Measurements from ENCODE around the gene XRN2.
"Not testable (repeated sequence)": the region's sequence is repeated elsewhere in the genome, so short reads cannot be mapped to it uniquely, and the experiment has no call there.

XRN2 gene

DNA sequence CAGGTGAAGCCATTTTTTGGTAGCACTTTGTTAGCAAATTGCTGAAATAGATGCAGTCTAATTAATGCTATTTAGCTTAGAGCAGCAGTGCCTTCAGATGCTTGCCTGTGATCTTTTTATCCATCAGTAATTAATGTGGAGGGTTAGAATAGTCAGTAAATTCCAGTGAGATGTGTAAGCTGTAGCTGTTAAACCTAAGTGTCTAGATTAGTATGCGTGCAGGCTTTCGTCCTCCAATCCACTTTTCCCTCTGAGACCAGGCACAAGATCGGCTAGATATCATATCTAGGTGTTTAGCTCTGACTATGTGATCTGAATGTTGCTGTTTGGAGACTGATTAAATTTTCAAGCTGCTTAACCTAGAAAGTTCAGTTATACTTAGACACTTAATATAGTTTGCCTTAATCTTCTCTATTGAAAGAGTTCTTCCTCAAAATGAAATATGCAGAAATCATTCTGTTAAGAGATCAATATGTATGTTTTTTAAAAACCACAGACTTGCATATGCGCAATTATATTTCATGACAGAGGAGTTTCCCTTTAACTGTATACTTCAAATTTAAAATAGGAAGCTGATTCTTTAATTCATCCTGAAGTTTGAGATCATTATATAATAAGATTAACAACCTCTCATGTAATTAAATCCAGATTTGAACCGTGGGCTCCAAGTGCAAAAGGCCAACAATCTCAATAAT lies 41.2 kb downstream of the XRN2 start:
- DNase-seq (ENCODE audit: low spot score), result no peak

DNA sequence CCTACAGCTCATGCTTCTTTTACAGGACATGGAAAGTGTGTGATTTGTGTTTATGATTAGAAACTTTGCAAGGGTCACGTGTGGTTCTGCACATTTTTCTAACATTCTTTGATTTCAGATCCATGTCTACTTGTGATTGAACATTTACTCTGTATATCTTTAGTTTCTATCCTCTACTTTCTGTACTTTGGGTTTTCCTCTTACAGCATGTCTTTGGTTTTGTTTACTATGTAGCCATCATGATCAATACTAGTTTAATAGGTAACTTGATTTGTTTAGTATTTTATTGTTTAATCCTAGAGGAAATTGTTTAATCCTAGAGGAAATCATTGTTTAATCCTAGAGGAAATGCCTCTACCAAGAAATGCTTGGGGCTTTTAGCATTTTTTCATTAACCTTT lies 41.8 kb downstream of the XRN2 start:
- no peak for DNase-seq (ENCODE audit: low spot score)

DNA sequence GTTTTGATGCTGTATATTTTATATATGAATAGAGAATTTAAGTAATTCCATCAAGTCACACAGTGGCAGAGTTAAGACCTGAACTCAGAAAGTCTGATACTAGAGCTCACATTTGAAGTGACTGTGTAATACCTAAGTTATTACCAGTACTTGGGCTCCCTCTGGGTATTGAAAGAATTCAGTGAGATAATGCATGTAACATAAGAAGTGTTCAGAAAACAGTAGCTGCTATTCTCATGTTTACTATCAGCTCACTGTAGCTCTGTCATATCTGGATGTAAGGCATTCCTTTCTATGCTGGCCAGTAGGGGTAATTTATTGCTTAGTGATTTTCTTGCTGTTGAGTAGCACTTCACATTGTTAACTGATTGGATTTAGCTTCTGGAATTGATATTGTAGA lies 49.6 kb downstream of the XRN2 start:
- DNase-seq (ENCODE audit: low spot score), result no peak

- DNase-seq (ENCODE audit: low spot score), result no peak
Observed at GRCh38 chr20:21353236-21353635, 50.1 kb downstream of the XRN2 start.

DNA sequence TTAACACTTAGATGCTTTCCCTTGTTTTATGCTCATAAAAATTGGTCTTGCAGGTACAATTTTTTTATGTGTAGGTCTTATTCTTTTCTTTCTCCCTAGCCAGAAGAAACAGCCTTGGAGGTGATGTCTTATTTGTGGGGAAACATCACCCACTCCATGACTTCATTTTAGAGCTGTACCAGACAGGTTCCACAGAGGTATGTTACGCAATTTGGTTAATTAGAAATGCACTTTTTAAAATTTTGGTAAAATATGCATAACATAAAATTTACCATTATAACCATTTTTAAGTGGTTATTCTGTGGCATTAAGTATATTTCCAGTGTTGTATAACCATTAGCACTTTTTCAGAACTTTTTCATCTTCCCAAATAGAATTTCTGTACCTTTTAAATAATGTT lies 52.9 kb downstream of the XRN2 start:
- no peak for DNase-seq (ENCODE audit: low spot score)

- no peak for DNase-seq (ENCODE audit: low spot score)
Observed at GRCh38 chr20:21356386-21356785, 53.3 kb downstream of the XRN2 start.

GRCh38 chr20:21357844-21358243 lies 54.7 kb downstream of the XRN2 start:
- DNase-seq (ENCODE audit: low spot score), result no peak

GRCh38 chr20:21358737-21359136 lies 55.6 kb downstream of the XRN2 start:
- DNase-seq (ENCODE audit: low spot score), result no peak

GRCh38 chr20:21360705-21361104 lies 57.6 kb downstream of the XRN2 start:
- DNase-seq (ENCODE audit: low spot score), result no peak

DNA sequence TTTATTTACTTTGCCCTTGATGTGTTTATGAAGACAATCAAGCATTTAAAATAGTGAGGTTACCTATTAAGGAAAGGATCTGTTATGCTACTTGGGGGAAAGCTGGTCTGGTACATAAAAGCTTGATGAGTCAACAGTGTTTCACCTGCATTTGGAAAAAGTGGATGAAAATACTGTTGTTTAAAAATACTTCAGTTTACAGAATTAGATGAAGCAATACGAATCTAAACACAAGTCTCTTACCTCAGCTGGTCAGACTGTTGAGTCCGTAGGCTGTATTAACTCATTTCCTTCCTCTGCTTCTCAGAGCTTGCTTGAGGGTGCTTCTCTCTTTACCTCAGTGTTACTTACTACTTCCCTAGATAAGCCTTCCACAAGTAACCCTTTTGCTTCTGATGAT lies 58.1 kb downstream of the XRN2 start:
- DNase-seq (ENCODE audit: low spot score), result no peak

- no peak for DNase-seq (ENCODE audit: low spot score)
Observed at GRCh38 chr20:21364413-21364812, 61.3 kb downstream of the XRN2 start.

DNA sequence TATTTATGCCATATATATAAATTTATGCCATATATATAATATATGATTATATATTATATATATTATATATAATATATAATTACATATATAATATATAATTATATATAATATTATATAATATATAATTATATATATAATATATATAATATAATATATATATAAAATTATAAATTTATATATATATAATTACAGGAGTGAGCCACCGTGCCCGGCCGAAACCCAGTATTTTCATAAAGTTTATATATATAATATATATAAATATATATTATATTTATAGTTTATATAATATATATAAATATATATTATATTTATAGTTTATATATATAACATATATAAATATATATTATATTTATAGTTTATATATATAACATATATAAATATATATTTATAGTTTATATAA lies 62.6 kb downstream of the XRN2 start:
- no peak for DNase-seq (ENCODE audit: low spot score)

DNA sequence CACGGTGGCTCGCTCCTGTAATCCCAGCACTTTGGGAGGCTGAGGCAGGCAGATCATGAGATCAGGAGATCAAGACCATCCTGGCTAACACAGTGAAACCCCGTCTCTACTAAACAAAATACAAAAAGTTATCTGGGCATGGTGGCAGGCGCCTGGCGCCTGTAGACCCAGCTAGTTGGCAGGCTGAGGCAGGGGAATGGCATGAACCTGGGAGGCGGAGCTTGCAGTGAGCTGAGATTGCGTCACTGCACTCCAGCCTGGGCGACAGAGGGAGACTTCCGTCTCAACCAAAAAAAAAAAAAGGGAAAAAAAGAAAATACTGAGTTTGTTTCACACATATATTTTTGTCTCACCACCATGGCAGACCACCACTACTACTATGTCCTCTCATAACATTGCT lies 63.1 kb downstream of the XRN2 start:
- DNase-seq (ENCODE audit: low spot score), result not testable (repeated sequence)

GRCh38 chr20:21368791-21369190 lies 65.7 kb downstream of the XRN2 start:
- no peak for DNase-seq (ENCODE audit: low spot score)

- DNase-seq (ENCODE audit: low spot score), result no peak
Observed at GRCh38 chr20:21371193-21371592, 68.1 kb downstream of the XRN2 start.

- no peak for DNase-seq (ENCODE audit: low spot score)
Observed at GRCh38 chr20:21372016-21372415, 68.9 kb downstream of the XRN2 start.

DNA sequence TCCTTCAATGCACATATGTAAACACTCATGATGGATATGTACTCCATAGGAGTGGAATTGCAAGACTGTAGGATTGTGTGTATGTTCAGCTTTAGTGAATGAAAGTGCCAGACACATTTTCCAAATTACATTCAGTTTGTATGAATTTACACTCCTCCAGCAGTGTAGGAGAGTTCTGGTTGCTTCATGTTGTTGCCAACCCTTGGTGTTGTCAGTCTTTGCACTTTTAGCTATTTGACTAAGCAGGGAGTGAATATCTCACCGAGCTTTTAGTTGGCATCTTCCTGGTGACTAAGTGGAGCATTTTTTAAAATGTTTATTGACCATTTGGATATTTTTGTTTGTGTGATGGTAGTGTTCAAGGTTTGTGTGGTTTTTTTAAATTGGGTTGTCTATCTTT lies 70.3 kb downstream of the XRN2 start:
- DNase-seq (ENCODE audit: low spot score), result no peak

DNA sequence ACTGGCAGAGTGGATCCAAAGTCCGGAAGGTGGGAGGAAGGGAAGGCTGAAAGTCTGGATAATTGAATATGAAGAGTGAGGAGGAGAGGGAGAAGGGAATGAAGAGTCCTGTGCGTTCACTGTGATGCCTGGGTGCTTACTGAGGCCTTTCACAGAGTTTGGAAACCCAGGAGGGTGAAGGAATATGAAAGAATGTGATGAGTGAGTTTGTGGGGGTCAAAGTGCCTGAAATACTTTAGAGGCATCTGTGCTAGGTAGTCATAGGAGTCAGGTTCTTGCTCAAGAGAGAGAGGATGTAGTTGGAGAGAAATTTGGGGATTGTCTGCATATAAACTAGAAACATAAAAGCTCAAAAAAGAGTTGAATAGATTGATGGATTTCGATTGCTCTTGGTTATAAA lies 73.5 kb downstream of the XRN2 start:
- no peak for DNase-seq (ENCODE audit: low spot score)

DNA sequence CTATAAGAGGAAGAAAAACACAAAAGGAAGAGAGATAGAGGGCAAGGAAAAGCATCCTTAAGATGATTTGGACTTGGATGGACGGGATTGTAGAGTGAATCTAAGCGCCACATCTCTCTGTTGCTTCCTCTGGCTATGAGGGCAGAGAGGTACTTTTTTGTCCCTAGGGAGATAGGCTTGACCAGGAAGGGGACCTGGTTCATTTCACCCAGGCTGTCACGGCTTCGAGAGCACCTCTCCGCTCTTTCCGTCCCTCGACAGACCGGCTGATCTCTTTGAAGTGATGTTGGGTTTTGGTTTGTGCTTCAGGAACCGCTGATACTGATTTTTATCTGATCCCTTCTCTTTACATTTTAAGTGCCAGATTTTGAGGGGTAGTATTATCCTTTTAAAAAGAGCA lies 74.6 kb downstream of the XRN2 start:
- no peak for DNase-seq (ENCODE audit: low spot score)

- DNase-seq (ENCODE audit: low spot score), result no peak
Observed at GRCh38 chr20:21378259-21378658, 75.1 kb downstream of the XRN2 start.

DNA sequence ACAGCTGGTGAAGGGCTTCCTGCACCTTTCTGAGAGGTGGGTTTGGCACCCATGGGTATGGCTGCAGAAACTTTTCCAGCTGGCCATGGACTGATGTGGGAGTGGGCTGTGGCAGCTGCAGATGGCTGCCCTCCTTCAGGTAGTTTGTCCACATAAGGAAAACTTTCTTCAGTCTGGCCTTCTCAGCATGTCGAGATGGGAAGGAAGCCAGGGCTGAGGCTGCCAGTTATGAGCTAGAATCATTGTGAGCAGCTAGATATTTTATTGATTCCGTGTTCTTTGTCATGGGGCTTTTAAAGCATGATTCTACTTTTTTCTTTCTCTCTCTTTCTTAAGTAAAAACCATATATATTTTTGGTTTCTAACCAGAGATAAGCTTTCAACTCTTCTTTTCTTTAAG lies 77.6 kb downstream of the XRN2 start:
- no peak for DNase-seq (ENCODE audit: low spot score)

DNA sequence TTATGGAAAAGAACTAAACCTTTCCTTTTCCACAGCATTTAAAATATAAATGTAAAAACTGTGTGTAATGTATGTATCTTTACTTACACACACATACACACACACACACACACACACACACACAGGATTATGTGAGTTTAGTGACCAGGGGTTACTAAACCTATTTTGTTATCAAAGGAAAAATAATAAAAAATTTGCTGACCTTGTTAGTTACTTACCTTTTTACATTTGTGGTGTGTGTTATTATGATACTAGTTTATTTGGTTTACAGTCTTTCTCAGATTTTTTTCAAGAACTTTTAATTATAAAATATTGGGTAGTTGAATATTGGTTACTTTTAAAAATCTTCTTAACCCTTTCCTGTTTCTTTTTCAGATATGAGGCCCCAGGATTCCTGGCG lies 78.5 kb downstream of the XRN2 start:
- DNase-seq (ENCODE audit: low spot score), result no peak

GRCh38 chr20:21384308-21384892 lies 81.3 kb downstream of the XRN2 start:
- DNase-seq (ENCODE audit: low spot score), result no peak

DNA sequence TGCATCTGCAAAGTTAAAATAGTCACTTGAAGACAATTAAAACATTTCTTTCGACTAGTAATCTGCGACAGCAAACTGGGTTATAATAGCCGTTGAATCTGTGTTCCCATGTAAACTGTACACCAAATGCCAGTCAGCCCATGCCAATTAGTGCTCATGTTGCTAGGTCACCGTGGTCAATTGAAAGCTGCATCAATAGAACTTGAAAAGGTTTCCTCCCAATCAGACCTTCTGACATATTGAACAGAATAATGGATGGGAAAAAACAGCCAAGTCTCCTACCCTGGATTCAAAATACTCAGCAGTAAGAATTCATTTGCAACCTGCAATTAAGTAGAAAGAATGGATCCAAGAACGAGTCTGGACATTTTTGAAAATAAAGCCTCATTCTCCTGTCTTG lies 83.0 kb downstream of the XRN2 start:
- no peak for DNase-seq (ENCODE audit: low spot score)

All from NAMALWA (cell line).